NK-92 (cell line): ENCODE results near the gene THSD1.
"Not testable (repeated sequence)": the region's sequence is repeated elsewhere in the genome, so short reads cannot be mapped to it uniquely, and the experiment has no call there.

Experiments
- DNase-seq: peaks from one replicate; lab custom pipeline; 2025; ENCODE audit not compliant: unreplicated experiment; lab: John Stamatoyannopoulos, UW

THSD1 gene

GRCh38 chr13:52356327-52356726 lies 49.6 kb downstream of the THSD1 start:
- DNase-seq: no peak

DNA sequence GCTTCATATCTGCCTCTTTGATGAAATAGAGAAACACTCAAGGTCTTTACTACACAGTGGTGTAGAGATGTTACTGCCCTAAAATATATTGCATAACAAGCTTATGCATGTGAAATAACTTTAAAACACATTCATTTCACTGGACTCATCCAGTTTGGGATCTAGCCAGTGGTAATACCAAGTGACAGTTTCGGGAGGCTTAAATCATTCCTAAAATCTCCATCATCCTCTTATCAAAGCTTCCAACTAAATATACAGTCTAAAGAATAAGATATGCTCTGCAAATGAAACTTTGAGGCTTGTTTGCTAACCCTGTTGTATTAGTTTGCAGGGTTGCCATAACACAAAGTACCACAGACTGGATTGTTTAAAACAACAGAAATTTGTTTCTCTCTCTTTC lies 52.8 kb downstream of the THSD1 start:
- no peak for DNase-seq

- DNase-seq: no peak
These were observed 56.8 kb downstream of the THSD1 start for GRCh38 chr13:52348983-52349780.

DNA sequence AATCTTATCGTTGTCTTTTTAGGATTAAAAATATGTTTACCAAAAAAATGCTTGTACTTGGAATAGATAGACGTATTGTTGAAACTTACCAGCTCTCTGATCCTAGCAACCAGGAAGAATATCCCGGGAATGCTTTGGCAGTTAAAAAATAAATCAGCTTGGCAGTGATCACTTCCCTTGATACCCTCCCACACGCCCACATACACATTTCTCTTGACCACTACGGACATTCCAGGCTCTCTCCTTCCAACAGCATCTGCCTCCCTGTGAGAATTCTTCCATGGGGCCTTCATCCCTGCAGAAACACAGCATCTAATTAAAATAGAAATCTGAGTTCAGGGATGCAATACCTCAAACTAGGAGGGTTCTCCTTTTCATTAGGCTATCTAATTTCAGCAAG lies 57.9 kb downstream of the THSD1 start:
- DNase-seq: no peak

GRCh38 chr13:52345631-52346251 lies 60.2 kb downstream of the THSD1 start:
- DNase-seq: no peak

- DNase-seq: no peak
These were observed 60.9 kb downstream of the THSD1 start for GRCh38 chr13:52345048-52345447.

- no peak for DNase-seq
These were observed 61.9 kb downstream of the THSD1 start for GRCh38 chr13:52344108-52344507.

GRCh38 chr13:52342203-52342602 lies 63.8 kb downstream of the THSD1 start:
- DNase-seq: not testable (repeated sequence)

DNA sequence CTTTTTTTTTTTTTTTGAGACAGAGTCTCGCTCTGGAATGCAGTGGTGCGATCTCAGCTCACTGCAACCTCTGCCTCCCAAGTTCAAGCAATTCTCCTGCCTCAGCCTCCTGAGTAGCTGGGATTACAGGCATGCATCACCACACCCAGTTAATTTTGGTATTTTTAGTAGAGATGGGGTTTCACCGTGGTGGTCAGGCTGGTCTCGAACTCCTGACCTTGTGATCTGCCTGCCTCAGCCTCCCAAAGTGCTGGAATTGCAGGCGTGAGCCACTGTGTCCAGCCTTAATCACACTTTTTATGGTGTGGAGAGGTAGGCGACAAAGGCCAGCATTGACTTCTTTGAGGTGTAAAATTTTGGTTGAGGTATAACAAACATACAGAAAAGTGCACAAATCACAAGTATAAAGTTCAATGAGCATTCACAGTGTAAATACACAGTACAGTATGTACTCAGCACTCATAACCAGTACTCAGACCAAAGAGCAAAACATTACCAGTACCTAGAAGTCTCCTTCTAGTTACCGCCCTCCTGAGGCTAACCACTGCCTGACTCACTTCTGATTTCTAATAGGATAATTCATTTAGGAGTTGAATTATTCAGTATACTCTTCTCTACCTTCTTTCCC lies 68.0 kb downstream of the THSD1 start:
- DNase-seq: not testable (repeated sequence)

GRCh38 chr13:52334107-52334506 lies 71.9 kb downstream of the THSD1 start:
- not testable (repeated sequence) for DNase-seq

GRCh38 chr13:52331844-52332243 lies 74.1 kb downstream of the THSD1 start:
- DNase-seq: not testable (repeated sequence)
